HG02759 (cell line): ENCODE data around the gene PALM.
A peak's percentile ranks its signal among the peaks of the same experiment; 100 is the strongest.
"Not testable (repeated sequence)": the region's sequence is repeated elsewhere in the genome, so short reads cannot be mapped to it uniquely, and the experiment has no call there.

Experiments
- ATAC-seq: cut with Tn5 transposase; IDR thresholded peaks from one replicate; pipeline ENCODE4 v1.9.1; 2021; ENCODE audit warnings: mild to moderate bottlenecking, moderate library complexity; ENCODE audit not compliant: unreplicated experiment

Gene PALM

DNA sequence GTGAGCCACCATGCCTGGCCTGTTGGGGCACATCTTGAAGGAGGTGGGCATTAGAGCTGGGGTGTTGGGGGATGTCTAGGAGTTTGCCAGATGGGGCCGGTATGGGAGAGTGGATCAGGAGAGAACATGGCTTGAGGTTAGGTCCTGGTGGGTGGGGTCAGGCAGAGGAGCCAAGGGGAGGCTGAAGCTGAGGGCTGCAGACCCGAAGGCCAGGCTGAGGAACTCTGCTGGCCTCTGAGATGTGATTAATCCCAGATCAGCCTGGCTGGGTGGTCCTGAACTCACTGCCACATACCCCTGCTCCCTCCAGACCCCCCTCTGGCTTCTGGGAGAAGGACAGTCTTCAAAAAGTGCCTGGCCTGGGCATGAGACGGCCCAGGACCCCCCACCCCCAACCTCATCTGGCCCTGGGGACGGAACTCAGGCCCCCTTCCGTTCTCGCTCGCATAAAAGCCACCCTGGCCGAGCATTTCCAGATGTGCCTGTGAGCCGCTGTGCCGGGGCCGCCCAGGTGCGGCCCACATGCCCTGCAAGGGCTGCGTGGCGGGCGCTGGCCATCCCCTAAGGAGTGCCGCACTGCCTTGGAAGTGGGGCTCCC is 29.8 kb upstream of the PALM start:
- ATAC-seq: no peak

DNA sequence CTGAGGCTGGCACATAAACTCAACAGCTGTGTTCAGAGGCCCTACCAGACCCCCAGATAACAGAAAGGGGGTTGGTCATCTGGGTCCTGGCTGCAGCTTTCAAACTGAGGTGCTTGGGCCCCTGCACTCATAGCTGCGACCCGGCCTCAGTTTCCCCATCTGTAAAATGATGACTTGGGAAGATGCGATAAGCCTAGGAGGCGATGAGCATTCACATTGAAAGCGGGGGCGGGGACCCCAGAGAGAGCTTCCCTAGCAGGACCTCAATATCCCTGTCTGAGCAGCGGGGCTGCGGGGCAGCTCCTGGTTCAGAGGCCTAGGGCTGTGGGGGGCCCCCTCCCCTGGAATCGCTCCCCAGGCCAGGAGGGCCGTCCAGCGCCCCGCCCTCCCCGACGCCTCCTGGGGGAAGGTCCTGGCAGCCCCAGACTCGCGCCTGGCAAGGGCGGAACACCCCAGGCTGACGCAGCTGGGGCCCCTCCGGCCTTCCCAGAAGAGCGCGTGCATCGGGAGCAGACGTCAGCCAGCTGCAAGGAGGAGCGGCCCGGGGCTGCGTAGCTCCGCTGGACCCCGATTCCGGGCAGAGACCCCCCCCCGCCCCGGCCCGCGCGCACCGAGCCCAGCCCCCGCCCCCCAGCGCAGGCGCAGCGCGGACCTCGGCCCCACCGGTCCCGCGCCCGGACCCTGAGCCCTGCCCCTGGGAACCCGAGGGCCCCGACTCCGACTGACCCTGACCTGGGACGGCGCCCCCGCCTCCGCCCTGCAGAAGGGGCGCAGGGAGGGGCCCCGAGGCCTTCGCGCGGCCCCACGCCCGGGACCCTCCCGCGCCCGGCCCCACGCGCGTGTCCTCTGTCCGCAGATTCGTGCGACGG is 29.1 kb upstream of the PALM start:
- ATAC-seq: peak; percentile 20

DNA sequence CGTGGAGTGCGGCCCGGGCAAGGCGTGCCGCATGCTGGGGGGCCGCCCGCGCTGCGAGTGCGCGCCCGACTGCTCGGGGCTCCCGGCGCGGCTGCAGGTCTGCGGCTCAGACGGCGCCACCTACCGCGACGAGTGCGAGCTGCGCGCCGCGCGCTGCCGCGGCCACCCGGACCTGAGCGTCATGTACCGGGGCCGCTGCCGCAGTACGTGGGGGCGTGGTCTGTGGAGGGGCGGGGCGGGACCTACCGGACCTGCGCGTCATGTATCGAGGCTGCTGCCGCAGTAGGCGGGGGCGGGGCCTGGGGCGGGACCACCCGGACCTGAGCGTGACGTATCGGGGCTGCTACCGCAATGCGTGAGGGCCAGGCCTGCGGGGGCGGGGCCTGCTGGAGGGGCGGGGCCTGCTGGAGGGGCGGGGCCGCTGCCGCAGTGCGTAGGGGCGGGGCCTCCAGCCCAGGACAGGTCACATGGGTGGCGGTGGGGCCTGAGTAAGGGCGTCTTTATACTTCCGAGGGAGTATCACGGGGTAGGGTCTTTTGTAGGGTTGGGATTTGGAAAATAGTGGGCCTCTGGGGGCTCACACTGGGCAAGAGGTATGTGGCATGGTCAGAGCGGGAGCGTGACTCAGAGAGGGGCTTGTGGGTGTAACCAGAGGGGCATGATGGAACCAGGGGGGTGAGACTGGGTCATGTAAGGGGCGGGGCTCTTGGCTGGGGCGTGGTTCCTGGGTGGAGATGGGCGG is 28.3 kb upstream of the PALM start:
- peak; percentile 75 for ATAC-seq

DNA sequence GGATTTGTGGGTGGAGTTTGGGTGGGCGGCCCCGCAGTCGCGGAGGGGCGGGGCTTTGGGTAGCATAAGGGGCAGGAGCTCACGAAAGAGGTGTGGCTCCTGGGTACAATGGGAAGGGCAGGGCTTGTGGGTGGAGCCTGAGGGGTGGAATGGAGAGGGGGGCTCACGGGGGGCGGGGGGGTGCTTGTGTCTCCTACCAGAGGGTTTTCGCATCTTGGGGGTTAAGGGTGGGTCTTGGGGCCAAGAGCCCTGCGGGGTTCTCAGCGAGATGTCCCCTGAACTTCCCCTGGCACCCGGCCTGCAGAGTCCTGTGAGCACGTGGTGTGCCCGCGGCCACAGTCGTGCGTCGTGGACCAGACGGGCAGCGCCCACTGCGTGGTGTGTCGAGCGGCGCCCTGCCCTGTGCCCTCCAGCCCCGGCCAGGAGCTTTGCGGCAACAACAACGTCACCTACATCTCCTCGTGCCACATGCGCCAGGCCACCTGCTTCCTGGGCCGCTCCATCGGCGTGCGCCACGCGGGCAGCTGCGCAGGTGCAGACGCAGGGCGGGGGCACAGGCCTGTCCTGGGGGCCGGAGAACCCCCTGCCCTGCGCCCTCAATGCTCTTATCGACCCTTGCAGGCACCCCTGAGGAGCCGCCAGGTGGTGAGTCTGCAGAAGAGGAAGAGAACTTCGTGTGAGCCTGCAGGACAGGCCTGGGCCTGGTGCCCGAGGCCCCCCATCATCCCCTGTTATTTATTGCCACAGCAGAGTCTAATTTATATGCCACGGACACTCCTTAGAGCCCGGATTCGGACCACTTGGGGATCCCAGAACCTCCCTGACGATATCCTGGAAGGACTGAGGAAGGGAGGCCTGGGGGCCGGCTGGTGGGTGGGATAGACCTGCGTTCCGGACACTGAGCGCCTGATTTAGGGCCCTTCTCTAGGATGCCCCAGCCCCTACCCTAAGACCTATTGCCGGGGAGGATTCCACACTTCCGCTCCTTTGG is 27.4 kb upstream of the PALM start:
- ATAC-seq: no peak

DNA sequence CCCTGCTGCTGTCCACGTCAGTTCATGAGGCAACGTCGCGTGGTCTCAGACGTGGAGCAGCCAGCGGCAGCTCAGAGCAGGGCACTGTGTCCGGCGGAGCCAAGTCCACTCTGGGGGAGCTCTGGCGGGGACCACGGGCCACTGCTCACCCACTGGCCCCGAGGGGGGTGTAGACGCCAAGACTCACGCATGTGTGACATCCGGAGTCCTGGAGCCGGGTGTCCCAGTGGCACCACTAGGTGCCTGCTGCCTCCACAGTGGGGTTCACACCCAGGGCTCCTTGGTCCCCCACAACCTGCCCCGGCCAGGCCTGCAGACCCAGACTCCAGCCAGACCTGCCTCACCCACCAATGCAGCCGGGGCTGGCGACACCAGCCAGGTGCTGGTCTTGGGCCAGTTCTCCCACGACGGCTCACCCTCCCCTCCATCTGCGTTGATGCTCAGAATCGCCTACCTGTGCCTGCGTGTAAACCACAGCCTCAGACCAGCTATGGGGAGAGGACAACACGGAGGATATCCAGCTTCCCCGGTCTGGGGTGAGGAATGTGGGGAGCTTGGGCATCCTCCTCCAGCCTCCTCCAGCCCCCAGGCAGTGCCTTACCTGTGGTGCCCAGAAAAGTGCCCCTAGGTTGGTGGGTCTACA is 25.9 kb upstream of the PALM start:
- ATAC-seq: no peak

DNA sequence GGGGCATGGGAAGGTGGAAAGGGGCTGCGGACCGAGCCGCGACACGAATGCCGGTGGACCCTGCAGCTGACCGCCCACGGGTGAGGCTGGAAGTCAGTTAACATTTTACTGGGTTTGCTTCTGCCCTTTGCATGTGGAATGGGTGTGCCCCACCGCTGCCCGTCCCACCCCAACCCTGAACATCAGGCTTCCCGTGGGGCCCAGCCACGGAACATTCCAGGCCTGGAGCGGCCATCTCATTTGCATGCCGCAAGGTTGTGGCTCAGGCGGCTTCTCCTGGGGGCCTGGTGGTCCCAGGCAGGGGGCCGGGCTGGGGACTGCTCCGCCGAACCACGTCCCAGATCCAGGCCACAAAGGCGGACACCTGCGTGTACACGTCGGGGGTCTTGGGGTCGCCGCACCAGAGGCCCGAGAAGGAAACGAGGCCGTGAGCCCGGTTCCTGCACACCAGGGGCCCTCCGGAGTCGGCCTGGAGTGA is 23.2 kb upstream of the PALM start:
- no peak for ATAC-seq

DNA sequence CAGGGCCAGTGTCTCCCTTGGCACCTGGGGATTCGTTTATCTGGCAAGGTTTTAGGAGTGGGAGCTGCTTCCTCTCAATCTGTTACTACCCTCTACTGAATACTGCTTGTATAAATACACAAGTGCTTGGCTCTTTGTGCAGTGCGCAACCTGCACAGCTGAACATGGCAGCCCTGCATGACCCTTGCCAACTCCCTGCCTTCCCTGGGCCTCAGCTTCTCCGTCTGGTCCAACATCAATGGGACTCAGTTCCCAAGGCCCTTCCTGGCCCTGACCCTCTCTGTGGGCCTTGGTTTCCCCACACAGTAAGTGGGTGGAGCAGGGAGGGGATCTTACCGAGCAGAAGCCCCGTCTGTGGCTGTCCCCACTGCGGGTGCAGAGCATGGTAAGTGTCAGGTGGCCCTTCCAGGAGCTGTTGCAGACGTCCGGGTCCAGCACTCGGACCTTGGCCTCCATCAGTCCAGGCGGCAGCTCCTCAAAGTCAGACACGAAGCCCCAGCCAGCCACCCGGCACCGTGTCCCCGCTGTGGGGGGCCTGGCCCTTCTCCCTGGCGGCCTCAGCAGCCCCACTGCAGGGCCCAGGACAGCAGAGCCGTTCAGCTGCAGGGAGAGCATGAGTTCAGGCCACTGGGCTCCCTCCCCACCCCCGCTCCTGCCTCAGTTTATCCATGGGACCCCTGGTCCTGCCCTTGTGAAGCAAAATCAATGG is 22.0 kb upstream of the PALM start:
- no peak for ATAC-seq

DNA sequence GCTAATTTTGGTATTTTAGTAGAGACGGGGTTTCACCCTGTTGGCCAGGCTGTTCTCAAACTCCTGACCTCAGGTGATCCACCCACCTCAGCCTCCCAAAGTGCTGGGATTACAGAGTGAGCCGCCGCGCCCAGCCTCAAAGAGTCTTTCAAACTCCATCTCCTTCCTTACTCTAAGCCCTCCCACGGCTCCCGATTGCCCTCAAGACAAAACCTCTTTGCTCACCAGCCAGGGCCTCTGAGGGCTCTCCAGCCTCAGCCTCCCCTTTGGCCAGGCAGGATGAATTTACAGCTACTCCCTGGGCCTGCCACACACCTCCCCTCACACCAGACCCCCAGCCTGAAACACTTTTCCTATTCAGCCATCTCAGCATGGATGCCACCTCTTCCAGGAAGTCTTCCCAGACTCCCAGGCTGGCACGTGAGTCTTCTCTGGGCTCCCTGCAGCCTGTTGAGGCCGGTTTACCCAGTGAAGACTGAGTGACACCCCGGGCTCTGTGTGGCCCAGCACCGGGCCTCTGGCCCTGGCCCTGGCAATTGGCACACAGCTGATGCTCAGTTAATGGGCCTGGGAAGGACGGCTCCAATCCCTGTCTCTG is 21.1 kb upstream of the PALM start:
- ATAC-seq: no peak

DNA sequence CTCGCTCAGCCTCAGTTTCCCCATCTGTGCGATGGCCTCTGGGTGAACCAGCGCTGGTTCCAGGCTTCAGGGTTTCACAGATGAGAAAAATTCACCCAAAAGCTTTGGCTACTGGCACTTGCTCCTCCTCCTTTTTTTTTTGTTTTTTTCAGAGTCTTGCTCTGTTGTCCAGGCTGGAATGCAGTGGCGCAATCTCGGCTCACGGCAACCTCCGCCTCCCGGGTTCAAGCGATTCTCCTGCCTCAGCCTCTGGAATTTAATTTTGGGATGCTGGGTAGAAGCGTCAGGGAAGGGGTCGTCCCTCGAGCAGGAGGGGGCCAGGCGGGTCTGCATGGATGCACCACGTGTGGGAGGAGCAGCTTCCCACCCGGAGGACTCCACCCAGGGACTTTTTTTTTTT is 20.5 kb upstream of the PALM start:
- no peak for ATAC-seq

DNA sequence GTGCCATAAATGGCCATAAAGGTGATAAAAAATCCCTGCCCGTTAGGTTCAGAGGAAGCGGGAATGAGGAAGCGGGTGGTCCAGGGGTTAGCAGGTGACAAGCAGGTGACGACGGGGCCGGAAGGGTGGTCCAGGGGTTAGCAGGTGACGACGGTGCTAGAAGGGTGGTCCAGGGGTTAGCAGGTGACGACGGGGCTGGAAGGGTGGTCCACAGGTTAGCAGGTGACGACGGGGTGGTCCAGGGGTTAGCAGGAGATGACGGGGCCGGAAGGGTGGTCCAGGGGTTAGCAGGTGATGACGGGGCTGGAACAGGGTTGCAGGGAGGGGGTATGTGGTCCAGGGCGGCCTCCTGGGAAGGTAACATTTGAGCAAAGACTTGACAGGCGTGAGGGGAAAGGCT is 19.7 kb upstream of the PALM start:
- no peak for ATAC-seq

DNA sequence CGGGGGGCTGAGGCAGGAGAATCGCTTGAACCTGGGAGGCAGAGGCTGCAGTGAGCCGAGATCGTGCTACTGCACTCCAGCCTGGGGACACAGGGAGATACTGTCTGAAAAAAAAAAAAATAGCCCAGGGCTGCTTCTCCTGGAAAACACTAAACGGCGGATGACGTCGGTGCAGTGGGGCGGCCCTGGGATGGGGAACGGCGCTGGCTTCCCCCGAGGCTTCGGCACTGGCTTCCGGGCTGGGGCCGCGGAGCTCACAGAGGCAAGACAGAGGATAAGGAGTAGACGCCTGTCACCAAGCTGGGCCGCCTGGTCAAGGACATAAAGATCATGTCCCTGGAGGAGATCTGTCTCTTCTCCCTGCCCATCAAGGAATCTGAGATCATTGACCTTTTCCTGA is 18.5 kb upstream of the PALM start:
- ATAC-seq: no peak

DNA sequence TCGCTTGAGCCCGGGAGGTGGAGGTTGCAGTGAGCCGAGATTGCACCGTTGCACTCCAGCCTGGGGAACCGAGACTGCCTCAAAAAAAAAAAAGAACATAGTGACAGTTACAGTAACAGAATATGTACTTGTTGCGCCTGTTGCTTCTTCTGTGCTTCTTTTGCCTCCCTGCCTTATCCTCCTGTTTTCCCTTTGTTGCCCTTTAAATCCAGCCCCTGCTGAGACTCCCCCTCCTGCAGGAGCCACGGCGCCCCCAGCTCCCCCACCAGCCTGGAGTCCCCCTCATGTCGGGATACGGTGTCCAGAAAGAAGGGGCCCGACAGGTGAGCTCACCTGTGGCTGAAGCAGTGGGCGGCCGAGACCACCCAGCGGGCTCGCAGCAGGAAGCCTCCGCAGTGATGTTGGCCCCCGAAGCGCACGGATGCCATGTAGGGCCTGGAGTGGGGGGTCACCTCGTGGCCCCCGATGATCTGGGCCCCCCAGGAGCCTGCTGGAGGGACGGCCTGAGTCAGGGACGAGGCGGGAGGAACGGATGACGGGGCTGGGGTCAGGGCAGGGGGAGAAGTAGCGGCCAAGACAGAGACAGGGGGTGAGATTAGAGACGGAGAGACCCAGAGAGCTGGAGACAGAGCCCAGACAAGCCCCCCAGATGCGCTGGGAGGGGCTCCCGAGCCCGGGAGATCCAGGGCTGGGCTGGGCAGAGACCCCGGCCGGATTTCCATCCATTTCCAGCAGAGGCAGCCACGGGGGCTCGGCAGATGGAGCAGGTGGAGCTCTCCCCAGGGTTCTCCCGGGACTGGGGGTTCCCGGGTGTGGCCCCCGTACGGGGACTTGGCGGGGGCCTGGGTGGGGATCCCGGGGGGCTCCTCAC is 14.0 kb upstream of the PALM start:
- ATAC-seq: no peak

DNA sequence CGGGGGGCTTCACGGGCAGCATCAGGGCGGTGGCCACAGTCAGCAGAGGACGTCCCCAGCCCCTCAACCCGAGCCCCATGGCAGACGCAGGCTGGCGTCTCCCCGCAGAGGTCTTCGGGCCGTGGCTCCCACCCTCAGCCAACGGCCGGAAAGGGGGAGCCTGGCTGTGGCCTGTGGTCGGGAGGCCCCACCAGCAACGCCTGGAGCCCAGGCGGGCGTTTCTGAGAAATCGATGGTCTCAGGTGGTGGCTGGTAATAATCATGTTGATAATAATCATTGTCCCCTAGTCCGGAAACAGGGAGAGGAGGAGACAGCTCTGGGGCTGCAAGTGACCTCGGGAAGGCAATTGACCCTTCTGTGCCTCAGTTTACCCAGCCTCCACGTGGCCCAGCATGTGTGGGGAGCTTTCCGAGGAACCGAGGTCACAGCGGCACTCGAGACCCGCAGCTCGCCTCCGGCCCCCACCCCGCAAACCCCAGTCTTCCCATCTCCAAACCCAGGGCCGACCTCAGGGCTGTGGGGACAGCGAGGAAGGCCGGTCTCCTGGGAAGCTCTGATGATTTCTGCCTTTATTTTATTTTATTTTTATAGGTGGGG is 13.3 kb upstream of the PALM start, which contains the start of gene PRSS57:
Gene PRSS57 (minus strand): TSS at position 101 of the 598 bp plus-strand sequence. CDS start 22 bp downstream, at position 79.
- no peak for ATAC-seq

DNA sequence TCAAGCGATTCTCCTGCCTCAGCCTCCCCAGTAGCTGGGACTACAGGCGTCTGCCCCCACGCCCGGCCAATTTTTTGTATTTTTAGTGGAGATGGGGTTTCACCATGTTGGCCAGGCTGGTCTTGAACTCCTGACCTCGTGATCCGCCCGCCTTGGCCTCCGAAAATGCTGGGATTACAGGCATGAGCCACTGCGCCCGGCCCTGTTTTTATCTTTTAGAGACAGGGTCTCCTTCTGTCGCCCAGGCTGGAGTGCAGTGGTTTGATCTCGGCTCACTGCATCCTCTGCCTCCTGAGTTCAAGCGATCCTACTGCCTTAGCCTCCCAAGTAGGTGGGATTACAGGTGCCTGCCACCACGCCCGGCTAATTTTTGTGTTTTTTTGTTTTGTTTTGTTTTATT is 10.2 kb upstream of the PALM start:
- not testable (repeated sequence) for ATAC-seq

DNA sequence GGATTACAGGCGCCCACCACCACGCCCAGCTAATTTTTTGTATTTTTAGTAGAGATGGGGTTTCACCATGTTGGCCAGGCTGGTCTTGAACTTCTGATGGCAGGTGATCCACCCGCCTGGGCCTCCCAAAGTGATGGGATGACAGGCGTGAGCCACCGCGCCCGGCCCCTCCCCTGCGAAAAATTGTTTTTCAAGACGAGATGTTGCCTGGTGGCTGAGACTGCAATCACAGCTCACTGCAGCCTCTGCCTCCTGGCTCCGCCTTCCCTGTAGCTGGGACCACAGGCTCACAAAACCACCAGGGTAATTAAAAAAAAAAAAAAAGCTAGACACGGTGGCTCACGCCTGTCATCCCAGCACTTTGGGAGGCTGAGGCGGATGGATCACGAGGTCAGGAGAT is 8.8 kb upstream of the PALM start:
- not testable (repeated sequence) for ATAC-seq

DNA sequence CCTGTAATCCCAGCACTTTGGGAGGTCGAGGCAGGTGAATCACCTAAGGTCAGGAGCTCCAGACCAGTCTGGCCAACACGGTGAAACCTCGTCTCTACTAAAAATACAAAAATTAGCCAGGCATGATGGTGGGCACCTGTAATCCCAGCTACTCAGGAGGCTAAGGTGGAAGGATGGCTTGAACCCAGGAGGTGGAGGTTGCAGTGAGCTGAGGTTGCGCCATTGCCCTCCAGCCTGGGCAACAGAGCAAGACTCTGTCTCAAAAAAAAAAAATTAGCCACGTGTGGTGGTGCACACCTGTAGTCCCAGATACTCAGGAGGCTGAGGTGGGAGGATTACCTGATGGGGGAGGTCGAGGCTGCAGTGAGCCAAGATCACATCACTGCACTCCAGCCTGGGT is 5.9 kb upstream of the PALM start:
- ATAC-seq: not testable (repeated sequence)

DNA sequence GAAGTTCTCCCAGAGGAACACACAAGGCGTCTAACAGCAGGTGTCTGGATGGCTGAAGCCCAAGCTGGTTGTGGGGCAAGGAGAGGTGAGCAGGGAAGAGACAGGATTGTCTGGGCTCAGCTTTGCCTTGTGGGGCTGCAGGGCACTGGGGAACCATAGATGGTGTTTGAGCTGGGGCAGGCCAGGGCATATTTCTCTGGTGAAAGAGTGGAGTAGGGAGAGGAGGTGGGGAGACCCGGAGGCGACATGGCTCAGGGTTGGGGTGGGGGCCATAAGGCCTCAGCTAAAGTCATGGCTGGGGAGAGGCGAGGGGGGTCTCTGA is 5.4 kb upstream of the PALM start:
- ATAC-seq: no peak
